ENCODE results near the gene EPHB3.

GRCh38 chr3:184541886-184542562, 19.6 kb upstream of the EPHB3 start:
- TF ChIP-seq, protein P1, sequence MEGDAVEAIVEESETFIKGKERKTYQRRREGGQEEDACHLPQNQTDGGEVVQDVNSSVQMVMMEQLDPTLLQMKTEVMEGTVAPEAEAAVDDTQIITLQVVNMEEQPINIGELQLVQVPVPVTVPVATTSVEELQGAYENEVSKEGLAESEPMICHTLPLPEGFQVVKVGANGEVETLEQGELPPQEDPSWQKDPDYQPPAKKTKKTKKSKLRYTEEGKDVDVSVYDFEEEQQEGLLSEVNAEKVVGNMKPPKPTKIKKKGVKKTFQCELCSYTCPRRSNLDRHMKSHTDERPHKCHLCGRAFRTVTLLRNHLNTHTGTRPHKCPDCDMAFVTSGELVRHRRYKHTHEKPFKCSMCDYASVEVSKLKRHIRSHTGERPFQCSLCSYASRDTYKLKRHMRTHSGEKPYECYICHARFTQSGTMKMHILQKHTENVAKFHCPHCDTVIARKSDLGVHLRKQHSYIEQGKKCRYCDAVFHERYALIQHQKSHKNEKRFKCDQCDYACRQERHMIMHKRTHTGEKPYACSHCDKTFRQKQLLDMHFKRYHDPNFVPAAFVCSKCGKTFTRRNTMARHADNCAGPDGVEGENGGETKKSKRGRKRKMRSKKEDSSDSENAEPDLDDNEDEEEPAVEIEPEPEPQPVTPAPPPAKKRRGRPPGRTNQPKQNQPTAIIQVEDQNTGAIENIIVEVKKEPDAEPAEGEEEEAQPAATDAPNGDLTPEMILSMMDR (IDR thresholded peaks at IDR 0.05): no peak
- TF ChIP-seq POLR2A (IDR thresholded peaks at IDR 0.05; ENCODE audit: low read length): no peak
- no peak for TF ChIP-seq USF2 (IDR thresholded peaks at IDR 0.05)
- TF ChIP-seq, protein P2, sequence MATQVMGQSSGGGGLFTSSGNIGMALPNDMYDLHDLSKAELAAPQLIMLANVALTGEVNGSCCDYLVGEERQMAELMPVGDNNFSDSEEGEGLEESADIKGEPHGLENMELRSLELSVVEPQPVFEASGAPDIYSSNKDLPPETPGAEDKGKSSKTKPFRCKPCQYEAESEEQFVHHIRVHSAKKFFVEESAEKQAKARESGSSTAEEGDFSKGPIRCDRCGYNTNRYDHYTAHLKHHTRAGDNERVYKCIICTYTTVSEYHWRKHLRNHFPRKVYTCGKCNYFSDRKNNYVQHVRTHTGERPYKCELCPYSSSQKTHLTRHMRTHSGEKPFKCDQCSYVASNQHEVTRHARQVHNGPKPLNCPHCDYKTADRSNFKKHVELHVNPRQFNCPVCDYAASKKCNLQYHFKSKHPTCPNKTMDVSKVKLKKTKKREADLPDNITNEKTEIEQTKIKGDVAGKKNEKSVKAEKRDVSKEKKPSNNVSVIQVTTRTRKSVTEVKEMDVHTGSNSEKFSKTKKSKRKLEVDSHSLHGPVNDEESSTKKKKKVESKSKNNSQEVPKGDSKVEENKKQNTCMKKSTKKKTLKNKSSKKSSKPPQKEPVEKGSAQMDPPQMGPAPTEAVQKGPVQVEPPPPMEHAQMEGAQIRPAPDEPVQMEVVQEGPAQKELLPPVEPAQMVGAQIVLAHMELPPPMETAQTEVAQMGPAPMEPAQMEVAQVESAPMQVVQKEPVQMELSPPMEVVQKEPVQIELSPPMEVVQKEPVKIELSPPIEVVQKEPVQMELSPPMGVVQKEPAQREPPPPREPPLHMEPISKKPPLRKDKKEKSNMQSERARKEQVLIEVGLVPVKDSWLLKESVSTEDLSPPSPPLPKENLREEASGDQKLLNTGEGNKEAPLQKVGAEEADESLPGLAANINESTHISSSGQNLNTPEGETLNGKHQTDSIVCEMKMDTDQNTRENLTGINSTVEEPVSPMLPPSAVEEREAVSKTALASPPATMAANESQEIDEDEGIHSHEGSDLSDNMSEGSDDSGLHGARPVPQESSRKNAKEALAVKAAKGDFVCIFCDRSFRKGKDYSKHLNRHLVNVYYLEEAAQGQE (IDR thresholded peaks at IDR 0.05): no peak
- TF ChIP-seq HOXA7 (CRISPR knock-in tag; IDR thresholded peaks at IDR 0.05): no peak
- TF ChIP-seq EP300 (IDR thresholded peaks at IDR 0.05): no peak
- TF ChIP-seq NFE2L2 (conservative IDR thresholded peaks at IDR 0.05; ENCODE audit: low read length): no peak
- no peak for TF ChIP-seq ZC3H11A (IDR thresholded peaks at IDR 0.05)
- TF ChIP-seq CBX2 (IDR thresholded peaks at IDR 0.05; ENCODE audit: borderline replicate concordance, low read depth): no peak
- TF ChIP-seq CBX8 (IDR thresholded peaks at IDR 0.05): no peak
- TF ChIP-seq MAZ (IDR thresholded peaks at IDR 0.05; ENCODE audit: borderline replicate concordance, low read depth, low read length): no peak
- TF ChIP-seq ESRRA (IDR thresholded peaks at IDR 0.05; ENCODE audit: borderline replicate concordance, low read length): no peak
